HUES48 (cell line): Measurements from ENCODE around the gene TSC22D2.

ENCODE experiments used
- H3K27ac ChIP-seq: one replicate; pipeline ENCODE4 v1.7.0; 2013; ENCODE audit warnings: low read depth, low read length, inconsistent platforms
- H3K27me3 ChIP-seq: 2 replicates; pipeline ENCODE4 v1.6.1; 2013; ENCODE audit warnings: mild to moderate bottlenecking, low read length; ENCODE audit not compliant: control insufficient read depth, insufficient read depth
- H3K36me3 ChIP-seq: 2 replicates; pipeline ENCODE4 v1.6.1; 2013; ENCODE audit warnings: low read length; ENCODE audit not compliant: control insufficient read depth, insufficient read depth
- H3K4me1 ChIP-seq: 2 replicates; pipeline ENCODE4 v1.6.1; 2013; ENCODE audit warnings: mild to moderate bottlenecking, low read length; ENCODE audit not compliant: control insufficient read depth, insufficient read depth
- H3K4me3 ChIP-seq: 2 replicates; pipeline ENCODE4 v1.5.1; 2013; ENCODE audit warnings: mild to moderate bottlenecking, low read depth, low read length
- H3K9ac ChIP-seq: 2 replicates; pipeline ENCODE4 v1.6.1; 2013; ENCODE audit warnings: mild to moderate bottlenecking, low read depth, low read length, moderate library complexity
- H3K9me3 ChIP-seq: 2 replicates; pipeline ENCODE4 v1.6.1; 2013; ENCODE audit warnings: low read length; ENCODE audit not compliant: control insufficient read depth, insufficient read depth

Gene TSC22D2

DNA sequence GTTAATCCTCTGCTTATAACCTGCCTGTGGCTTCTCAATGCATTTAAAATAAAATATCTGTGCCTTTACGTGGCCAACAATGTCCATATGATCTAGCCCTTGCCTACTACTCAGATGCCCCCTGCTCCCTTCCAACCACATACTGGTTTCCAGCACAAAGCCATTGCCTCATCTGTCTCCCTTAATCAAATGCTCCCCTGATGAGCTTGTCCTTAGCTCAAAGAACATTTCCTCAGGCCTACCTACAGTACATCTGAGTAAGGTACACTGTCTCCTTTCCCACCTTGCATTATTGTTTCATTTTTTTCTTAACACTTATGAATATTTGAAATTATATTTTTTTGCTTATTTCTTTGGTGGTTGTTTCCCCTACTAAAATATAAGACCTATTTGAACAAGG is 5.9 kb upstream of the TSC22D2 start:
- H3K4me3 ChIP-seq, result no peak overlapping the region
- no peaks in the 10 kb centered on the region for H3K36me3 ChIP-seq
- no peak overlapping the region for H3K27ac ChIP-seq
- H3K9me3 ChIP-seq, result no peaks in the 10 kb centered on the region
- H3K9ac ChIP-seq, result no peak overlapping the region
- H3K4me1 ChIP-seq, result peaks cover 16% of the 10 kb centered on the region
- H3K27me3 ChIP-seq, result no peaks in the 10 kb centered on the region

DNA sequence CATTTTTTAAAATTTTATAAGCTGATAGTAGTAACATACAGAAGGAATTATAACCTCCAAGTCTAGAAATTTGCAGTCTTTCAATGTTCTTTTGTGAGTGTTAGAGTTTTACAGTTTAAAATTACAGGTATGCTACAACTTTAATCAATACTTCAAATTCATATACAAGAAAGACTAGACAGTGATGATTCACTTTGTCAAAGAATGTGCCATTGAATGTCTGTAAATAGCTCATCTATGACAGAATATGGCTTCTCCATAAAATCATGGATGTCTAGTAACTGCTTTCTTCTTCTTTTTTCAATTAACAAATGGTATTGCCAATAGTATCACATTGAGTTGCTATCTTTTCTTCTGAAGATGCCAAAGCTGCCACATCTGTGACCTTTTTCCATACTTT is 4.1 kb upstream of the TSC22D2 start:
- no peaks in the 10 kb centered on the region for H3K9me3 ChIP-seq
- H3K27ac ChIP-seq, result no peak overlapping the region
- no peak overlapping the region for H3K9ac ChIP-seq
- no peaks in the 10 kb centered on the region for H3K27me3 ChIP-seq
- no peaks in the 10 kb centered on the region for H3K36me3 ChIP-seq
- H3K4me1 ChIP-seq, result peaks cover 22% of the 10 kb centered on the region
- H3K4me3 ChIP-seq, result no peak overlapping the region

DNA sequence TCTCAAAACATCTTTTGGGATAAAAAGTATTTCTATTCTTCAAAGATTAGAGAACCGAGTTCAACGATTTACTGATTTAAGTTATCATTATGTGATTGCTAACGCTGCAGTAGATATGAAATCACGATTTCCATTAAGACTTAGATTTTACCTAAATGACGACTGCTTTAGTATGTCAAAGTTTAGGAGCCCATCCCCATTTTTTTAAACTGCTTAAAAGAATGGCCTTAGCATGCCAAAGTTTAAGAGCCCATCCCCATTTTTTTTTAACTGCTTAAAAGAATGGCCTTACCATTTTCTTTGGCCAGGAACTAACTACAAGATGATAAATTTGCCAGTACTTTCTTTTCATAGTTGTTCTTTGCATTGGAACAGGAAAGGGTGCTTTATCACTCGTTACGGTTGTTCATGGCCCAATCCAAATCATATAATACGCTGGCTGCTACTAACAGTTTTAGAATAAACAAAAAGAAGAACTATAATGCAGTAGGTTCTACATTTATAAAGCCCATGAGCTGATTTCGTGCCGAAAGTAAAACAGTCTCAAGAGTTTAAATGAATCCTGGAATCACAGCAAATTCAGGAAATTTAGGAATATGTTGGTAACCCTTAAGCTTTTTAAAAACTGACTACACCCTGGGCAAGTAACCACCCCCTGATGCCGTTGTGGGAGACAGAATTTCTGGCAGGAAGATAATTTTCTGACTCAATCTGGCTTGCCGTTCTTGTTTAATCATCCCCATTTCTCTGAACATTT is 869 bp upstream of the TSC22D2 start:
- Histone ChIP-seq H3K4me3 (peak overlapping the region; percentile 93), H3K36me3 (no peaks in the 10 kb centered on the region), H3K27me3 (no peaks in the 10 kb centered on the region), H3K4me1 (peaks cover 22% of the 10 kb centered on the region), H3K9ac (peak overlapping the region; percentile 65), H3K27ac (peak overlapping the region; percentile 100), H3K9me3 (no peaks in the 10 kb centered on the region)

DNA sequence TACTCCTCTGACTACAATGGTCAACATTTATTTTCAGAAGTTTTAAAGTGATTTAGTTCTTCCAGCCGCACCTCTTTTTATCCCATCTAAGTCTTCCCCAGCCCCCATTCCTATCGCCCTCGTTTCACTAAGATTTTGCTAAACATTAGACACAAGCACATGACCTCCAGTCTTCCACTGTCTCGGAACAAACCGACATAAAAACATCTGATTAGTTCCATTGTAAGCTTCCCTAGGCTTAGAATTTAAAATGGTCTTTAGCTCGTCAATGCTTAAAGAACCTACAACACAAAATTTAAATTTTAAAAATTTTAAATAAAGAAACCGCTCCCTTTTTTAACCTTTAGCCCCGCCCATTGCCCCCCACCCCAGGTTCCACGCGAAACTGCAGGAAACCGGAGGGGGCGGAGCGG is 284 bp upstream of the TSC22D2 start:
- Histone ChIP-seq H3K27ac (peak overlapping the region; percentile 100), H3K4me1 (peaks cover 28% of the 10 kb centered on the region), H3K27me3 (no peaks in the 10 kb centered on the region), H3K36me3 (peaks cover 3% of the 10 kb centered on the region; the same call in 1 of the 2 replicates), H3K9me3 (no peaks in the 10 kb centered on the region), H3K4me3 (peak overlapping the region; percentile 93), H3K9ac (peak overlapping the region; percentile 65)

DNA sequence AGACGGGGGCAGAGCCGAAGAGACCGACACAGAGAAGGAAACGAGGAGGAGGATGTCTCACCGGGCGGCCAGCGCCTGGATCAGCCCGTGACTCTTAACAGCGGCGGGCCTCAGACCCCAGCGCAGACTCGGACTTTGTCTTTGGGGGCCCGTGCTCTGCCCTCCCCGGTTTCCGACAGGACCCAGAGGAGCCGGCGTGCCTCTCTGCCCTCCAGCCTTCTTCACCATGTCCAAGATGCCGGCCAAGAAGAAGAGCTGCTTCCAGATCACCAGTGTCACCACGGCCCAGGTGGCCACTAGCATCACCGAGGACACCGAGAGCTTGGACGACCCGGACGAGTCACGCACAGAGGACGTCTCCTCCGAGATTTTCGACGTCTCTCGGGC is 1.0 kb downstream of the TSC22D2 start:
- Histone ChIP-seq H3K9ac (peak overlapping the region; percentile 79; the same call in 1 of the 2 replicates), H3K27me3 (no peaks in the 10 kb centered on the region), H3K27ac (peak overlapping the region; percentile 100), H3K4me1 (peaks cover 31% of the 10 kb centered on the region), H3K9me3 (no peaks in the 10 kb centered on the region), H3K36me3 (peaks cover 6% of the 10 kb centered on the region; the same call in 1 of the 2 replicates), H3K4me3 (peak overlapping the region; percentile 93)

DNA sequence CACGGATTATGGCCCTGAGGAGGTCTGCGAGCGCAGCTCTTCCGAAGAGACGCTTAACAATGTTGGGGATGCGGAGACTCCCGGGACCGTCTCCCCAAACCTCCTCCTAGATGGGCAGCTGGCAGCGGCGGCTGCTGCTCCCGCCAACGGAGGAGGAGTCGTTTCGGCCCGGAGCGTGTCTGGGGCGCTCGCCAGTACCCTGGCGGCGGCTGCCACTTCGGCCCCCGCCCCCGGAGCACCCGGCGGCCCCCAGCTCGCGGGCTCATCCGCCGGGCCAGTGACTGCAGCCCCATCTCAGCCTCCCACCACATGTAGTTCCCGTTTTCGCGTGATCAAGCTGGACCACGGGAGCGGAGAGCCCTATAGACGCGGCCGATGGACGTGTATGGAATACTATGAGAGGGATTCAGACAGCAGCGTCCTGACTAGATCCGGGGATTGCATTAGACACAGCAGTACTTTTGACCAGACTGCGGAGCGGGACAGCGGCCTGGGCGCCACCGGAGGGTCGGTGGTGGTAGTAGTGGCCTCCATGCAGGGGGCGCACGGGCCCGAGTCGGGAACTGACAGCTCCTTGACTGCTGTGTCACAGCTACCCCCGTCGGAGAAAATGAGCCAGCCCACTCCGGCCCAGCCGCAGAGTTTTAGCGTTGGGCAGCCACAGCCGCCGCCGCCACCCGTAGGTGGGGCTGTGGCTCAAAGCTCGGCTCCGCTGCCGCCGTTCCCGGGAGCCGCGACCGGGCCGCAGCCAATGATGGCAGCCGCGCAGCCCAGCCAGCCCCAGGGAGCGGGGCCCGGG is 1.6 kb downstream of the TSC22D2 start:
- peak overlapping the region; percentile 93 for H3K4me3 ChIP-seq
- no peaks in the 10 kb centered on the region for H3K9me3 ChIP-seq
- peak overlapping the region; percentile 100 for H3K27ac ChIP-seq
- no peaks in the 10 kb centered on the region for H3K27me3 ChIP-seq
- H3K4me1 ChIP-seq, result peaks cover 37% of the 10 kb centered on the region
- H3K9ac ChIP-seq, result peak overlapping the region; percentile 79; the same call in 1 of the 2 replicates
- peaks cover 10% of the 10 kb centered on the region; the same call in 1 of the 2 replicates for H3K36me3 ChIP-seq

DNA sequence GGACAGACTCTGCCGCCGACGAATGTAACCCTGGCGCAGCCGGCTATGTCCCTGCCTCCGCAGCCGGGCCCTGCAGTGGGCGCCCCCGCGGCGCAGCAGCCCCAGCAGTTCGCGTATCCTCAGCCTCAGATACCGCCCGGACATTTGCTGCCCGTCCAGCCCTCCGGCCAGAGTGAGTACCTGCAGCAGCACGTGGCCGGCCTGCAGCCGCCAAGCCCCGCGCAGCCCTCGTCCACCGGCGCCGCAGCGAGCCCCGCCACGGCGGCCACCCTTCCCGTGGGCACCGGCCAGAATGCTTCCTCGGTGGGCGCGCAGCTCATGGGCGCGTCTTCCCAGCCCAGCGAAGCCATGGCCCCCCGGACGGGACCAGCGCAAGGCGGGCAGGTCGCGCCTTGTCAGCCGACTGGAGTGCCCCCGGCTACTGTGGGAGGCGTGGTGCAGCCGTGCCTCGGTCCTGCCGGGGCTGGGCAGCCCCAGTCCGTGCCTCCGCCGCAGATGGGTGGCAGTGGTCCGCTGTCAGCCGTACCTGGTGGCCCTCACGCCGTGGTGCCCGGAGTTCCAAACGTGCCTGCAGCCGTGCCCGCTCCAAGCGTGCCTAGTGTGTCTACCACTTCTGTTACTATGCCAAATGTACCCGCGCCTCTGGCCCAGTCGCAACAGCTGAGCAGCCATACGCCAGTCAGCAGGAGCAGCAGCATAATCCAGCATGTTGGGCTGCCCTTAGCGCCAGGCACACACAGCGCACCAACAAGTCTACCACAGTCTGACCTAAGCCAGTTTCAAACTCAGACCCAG is 2.4 kb downstream of the TSC22D2 start:
- Histone ChIP-seq H3K27me3 (no peaks in the 10 kb centered on the region), H3K9me3 (no peaks in the 10 kb centered on the region), H3K9ac (peak overlapping the region; percentile 0; the same call in 1 of the 2 replicates), H3K4me1 (peaks cover 40% of the 10 kb centered on the region), H3K4me3 (peak overlapping the region; percentile 93), H3K27ac (no peak overlapping the region), H3K36me3 (peaks cover 13% of the 10 kb centered on the region; the same call in 1 of the 2 replicates)

DNA sequence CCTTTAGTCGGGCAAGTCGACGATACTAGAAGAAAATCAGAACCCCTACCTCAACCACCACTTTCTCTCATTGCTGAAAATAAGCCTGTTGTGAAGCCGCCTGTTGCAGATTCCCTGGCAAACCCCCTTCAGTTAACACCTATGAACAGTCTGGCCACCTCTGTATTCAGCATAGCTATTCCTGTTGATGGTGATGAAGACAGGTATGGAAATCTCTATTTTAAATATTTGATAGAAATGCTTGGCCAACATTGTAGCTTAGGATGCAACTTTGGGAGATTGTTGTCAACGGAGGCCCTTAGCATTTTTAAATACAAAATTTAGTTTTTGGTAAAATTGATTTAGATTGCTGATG is 3.0 kb downstream of the TSC22D2 start:
- Histone ChIP-seq H3K9me3 (no peaks in the 10 kb centered on the region), H3K36me3 (peaks cover 13% of the 10 kb centered on the region; the same call in 1 of the 2 replicates), H3K4me1 (peaks cover 40% of the 10 kb centered on the region), H3K27me3 (no peaks in the 10 kb centered on the region), H3K9ac (0 out of 2 replicates have a peak overlapping the region, but pooled peaks have one; percentile 0), H3K27ac (no peak overlapping the region), H3K4me3 (peak overlapping the region; percentile 93)

DNA sequence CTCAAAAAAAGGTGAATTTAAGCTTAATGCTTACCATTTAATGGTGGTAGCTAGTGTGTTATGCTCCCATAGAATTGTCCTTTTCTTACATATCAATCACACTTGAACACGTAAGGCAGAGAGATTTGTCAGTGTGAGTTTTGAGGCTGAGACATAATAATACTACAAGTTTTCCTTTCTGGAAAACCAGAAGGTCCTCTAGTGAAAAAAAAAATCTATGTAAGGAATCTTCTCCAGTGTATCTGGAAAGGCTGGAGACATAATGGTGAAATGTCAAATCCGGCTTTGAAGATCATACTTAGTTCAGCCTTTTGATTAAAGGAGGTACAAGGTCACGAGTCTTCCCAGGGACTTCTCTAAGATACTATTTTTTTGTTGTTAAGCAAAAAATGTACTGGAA is 3.4 kb downstream of the TSC22D2 start:
- H3K36me3 ChIP-seq, result peaks cover 16% of the 10 kb centered on the region; the same call in 1 of the 2 replicates
- no peak overlapping the region for H3K27ac ChIP-seq
- H3K27me3 ChIP-seq, result no peaks in the 10 kb centered on the region
- H3K4me3 ChIP-seq, result peak overlapping the region; percentile 93
- H3K9me3 ChIP-seq, result no peaks in the 10 kb centered on the region
- H3K4me1 ChIP-seq, result peaks cover 39% of the 10 kb centered on the region
- H3K9ac ChIP-seq, result no peak overlapping the region

DNA sequence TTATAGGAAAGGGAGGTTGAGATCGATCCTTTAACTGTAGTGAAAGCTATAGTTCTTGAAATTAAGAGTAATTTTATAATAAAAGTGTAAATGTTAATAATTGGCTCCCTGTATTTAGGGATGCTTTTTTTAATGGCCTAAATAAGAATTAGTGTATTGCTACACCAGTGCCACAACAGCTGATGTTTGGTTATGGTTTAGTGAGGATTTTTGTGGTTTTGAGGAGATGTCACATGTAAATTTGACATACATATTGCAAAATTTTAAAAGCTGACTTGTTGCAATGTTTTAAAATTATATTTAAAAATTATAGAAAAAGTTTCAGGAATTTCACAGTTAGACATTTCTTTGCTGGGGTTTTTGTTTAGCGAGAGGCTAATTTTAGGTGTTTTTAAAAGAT is 3.9 kb downstream of the TSC22D2 start:
- Histone ChIP-seq H3K27me3 (no peaks in the 10 kb centered on the region), H3K9ac (no peak overlapping the region), H3K4me1 (peaks cover 35% of the 10 kb centered on the region), H3K4me3 (peak overlapping the region; percentile 93), H3K9me3 (no peaks in the 10 kb centered on the region), H3K27ac (no peak overlapping the region), H3K36me3 (peaks cover 16% of the 10 kb centered on the region; the same call in 1 of the 2 replicates)
